Measurements from ENCODE around the gene KRABD2.

- TF ChIP-seq, protein P1, sequence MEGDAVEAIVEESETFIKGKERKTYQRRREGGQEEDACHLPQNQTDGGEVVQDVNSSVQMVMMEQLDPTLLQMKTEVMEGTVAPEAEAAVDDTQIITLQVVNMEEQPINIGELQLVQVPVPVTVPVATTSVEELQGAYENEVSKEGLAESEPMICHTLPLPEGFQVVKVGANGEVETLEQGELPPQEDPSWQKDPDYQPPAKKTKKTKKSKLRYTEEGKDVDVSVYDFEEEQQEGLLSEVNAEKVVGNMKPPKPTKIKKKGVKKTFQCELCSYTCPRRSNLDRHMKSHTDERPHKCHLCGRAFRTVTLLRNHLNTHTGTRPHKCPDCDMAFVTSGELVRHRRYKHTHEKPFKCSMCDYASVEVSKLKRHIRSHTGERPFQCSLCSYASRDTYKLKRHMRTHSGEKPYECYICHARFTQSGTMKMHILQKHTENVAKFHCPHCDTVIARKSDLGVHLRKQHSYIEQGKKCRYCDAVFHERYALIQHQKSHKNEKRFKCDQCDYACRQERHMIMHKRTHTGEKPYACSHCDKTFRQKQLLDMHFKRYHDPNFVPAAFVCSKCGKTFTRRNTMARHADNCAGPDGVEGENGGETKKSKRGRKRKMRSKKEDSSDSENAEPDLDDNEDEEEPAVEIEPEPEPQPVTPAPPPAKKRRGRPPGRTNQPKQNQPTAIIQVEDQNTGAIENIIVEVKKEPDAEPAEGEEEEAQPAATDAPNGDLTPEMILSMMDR (IDR thresholded peaks at IDR 0.05) = no peak
- TF ChIP-seq POLR2A (IDR thresholded peaks at IDR 0.05) (no peak), EP300 (IDR thresholded peaks at IDR 0.05) (no peak)
These were observed 26.5 kb upstream of the KRABD2 start for GRCh38 chr17:8402921-8403536.

All from ovary (tissue), 3 donors.